HFFc6 (cell line): ENCODE data around the gene BTNL9. TPM values are rescaled to one million over a fixed set of nuclear protein-coding genes. Genes with fewer than 3 reads are reported as not detected.

Experiments used
- DNase-seq: peaks from one replicate; pipeline ENCODE4 v3.0.0-alpha.2; 2018
- H3K27ac Mint-ChIP-seq: 2 replicates; pipeline ENCODE4 v1.8.0; 2020; ENCODE audit warnings: mild to moderate bottlenecking, mixed read lengths
- H3K27me3 Mint-ChIP-seq: 2 replicates; pipeline ENCODE4 v1.8.0; 2021; ENCODE audit warnings: mild to moderate bottlenecking, moderate library complexity, mixed read lengths; ENCODE audit not compliant: insufficient read depth
- H3K36me3 Mint-ChIP-seq: 2 replicates; pipeline ENCODE4 v1.8.0; 2021; ENCODE audit warnings: low read depth, mixed read lengths
- H3K4me1 Mint-ChIP-seq: 2 replicates; pipeline ENCODE4 v1.8.0; 2020; ENCODE audit warnings: low read depth, mixed read lengths
- H3K4me3 Mint-ChIP-seq: 2 replicates; pipeline ENCODE4 v1.8.0; 2020; ENCODE audit warnings: mild to moderate bottlenecking, moderate library complexity, mixed read lengths
- H3K9me3 Mint-ChIP-seq: 2 replicates; pipeline ENCODE4 v1.8.0; 2020; ENCODE audit warnings: mild to moderate bottlenecking, mixed read lengths
- total RNA-seq, 6 experiments: library from RNA; stranded (reverse); fragmentation: NEBNext Ultra II Directional; extraction: Animal tissue kit (Norgen Biotek cat#: 25700); gene quantifications; 2 replicates in 1 of 6; 3 replicates in 5 of 6; pipeline ENCODE4 v1.2.3, GENCODE V29; 2021
- TF ChIP-seq, protein P1 (sequence below): fragments of 200-600 bp; sonication (generic); IDR thresholded peaks from 2 replicates; pipeline ENCODE4 v1.5.0; 2021; ENCODE audit warnings: antibody characterized with exemption, mild to moderate bottlenecking

The BTNL9 gene
- total RNA-seq, 6 experiments from 2014 or later: not detected

DNA sequence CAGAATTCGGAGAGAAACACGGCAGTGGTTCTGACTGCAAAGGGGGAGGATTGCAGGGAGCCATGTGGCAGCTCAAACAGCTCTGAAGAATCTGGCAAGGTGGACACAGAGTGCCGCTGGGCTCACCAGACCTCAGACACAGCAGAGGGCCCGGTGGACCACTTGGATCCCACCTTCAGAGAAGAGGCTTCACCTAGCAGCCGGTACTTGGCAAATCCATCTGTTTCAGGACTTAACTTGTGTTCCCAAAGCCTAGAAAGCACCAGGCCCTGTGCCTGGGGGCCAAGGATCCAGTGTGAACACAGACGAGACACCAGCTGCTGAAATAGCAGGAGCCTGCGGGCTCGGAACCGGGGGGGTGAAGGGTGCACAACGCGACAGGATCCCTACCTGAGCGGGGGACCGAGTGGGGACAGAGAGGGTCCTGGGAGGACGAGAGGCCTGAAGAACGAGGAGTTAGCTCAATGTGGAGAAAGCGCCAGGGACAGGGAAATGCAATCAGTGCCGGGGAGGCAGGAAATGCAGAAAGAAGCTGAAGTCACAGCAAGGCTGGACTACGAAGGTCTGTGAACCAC, 44.6 kb downstream of the BTNL9 start:
- no peaks in the 10 kb centered on the region for H3K9me3 Mint-ChIP-seq
- H3K4me1 Mint-ChIP-seq: no peaks in the 10 kb centered on the region
- H3K27me3 Mint-ChIP-seq: peaks cover 19% of the 10 kb centered on the region
- no peak overlapping the region for H3K4me3 Mint-ChIP-seq
- no peaks in the 10 kb centered on the region for H3K36me3 Mint-ChIP-seq
- no peak for DNase-seq
- TF ChIP-seq, protein P1, sequence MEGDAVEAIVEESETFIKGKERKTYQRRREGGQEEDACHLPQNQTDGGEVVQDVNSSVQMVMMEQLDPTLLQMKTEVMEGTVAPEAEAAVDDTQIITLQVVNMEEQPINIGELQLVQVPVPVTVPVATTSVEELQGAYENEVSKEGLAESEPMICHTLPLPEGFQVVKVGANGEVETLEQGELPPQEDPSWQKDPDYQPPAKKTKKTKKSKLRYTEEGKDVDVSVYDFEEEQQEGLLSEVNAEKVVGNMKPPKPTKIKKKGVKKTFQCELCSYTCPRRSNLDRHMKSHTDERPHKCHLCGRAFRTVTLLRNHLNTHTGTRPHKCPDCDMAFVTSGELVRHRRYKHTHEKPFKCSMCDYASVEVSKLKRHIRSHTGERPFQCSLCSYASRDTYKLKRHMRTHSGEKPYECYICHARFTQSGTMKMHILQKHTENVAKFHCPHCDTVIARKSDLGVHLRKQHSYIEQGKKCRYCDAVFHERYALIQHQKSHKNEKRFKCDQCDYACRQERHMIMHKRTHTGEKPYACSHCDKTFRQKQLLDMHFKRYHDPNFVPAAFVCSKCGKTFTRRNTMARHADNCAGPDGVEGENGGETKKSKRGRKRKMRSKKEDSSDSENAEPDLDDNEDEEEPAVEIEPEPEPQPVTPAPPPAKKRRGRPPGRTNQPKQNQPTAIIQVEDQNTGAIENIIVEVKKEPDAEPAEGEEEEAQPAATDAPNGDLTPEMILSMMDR: no peak
- H3K27ac Mint-ChIP-seq: no peak overlapping the region

DNA sequence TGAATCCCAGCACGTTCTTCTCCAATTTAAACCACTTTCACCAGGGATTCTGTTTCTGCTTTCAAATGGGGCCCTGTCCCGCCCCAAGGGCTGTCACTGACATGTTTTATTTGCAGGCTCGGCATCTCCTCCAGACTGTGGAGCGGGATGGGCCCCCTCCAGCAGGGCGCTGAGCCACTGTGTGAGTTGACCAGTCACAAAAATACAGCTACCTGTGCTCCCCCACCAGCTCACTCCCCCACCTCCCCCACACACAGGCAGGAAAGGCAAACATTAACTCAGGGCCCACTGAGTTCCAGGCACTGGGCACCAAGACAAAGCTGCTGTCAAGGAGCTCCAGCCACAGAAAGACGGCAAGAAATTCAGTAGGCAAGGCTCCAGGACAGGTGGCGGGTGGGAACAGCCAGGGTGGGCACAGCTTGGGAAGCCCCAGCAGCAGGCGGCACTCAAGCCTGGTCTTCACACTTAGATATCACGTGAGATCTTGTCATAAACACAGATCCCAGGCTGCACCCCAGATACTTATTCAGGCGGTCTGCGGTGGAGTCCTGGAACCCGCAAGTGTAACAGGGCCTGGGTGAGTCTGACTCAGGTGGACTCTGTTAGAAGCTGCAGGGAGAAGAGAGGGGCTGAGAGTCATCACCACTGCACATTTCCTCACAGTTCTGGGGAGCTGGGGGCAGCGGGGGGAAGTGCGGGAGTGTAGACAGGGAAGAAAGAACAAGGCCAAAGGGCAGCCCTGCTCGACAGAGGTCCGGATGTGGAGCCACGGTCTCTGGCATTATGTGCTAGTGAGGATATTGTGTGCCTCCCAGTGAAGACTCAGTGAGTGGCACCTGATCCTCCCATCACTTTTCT, 46.2 kb downstream of the BTNL9 start:
- peaks cover 19% of the 10 kb centered on the region for H3K27me3 Mint-ChIP-seq
- H3K9me3 Mint-ChIP-seq: no peaks in the 10 kb centered on the region
- TF ChIP-seq, protein P1: no peak
- H3K36me3 Mint-ChIP-seq: no peaks in the 10 kb centered on the region
- no peaks in the 10 kb centered on the region for H3K4me1 Mint-ChIP-seq
- H3K4me3 Mint-ChIP-seq: no peak overlapping the region
- no peak for DNase-seq
- H3K27ac Mint-ChIP-seq: no peak overlapping the region

GRCh38 chr5:181086884-181087205, 46.8 kb downstream of the BTNL9 start:
- Mint-ChIP-seq H3K27me3 (peaks cover 19% of the 10 kb centered on the region), H3K4me1 (no peaks in the 10 kb centered on the region), H3K36me3 (no peaks in the 10 kb centered on the region), H3K9me3 (no peaks in the 10 kb centered on the region), H3K27ac (no peak overlapping the region), H3K4me3 (no peak overlapping the region)
- TF ChIP-seq, protein P1: no peak
- DNase-seq: no peak

GRCh38 chr5:181087309-181087708, 47.2 kb downstream of the BTNL9 start:
- Mint-ChIP-seq H3K4me3 (no peak overlapping the region), H3K4me1 (no peaks in the 10 kb centered on the region), H3K27me3 (peaks cover 19% of the 10 kb centered on the region), H3K36me3 (no peaks in the 10 kb centered on the region), H3K27ac (no peak overlapping the region), H3K9me3 (no peaks in the 10 kb centered on the region)
- TF ChIP-seq, protein P1: no peak
- no peak for DNase-seq

- Mint-ChIP-seq H3K4me3 (no peak overlapping the region), H3K9me3 (no peaks in the 10 kb centered on the region), H3K36me3 (no peaks in the 10 kb centered on the region), H3K27ac (no peak overlapping the region), H3K4me1 (no peaks in the 10 kb centered on the region), H3K27me3 (peaks cover 17% of the 10 kb centered on the region)
- DNase-seq: no peak
- TF ChIP-seq, protein P1: peak; percentile 56
These were observed 48.2 kb downstream of the BTNL9 start for GRCh38 chr5:181088289-181088688.
